SK-N-SH (cell line): Measurements from ENCODE around the gene CYTL1. TPM values are rescaled to one million over a fixed set of nuclear protein-coding genes. Genes with fewer than 3 reads are reported as not detected.
A peak's percentile ranks its signal among the peaks of the same experiment; 100 is the strongest.

ENCODE experiments used
- CTCF ChIA-PET: fragments of 300-600, 350-600 bp; formaldehyde crosslinking; extraction: SDS; loops from one replicate; lab custom pipeline; 2021; lab: Yijun Ruan, JAX
- POLR2A ChIA-PET: fragments of 350-600 bp; sonication (Branson Sonifier 250); formaldehyde crosslinking; extraction: SDS; loops from one replicate; lab custom pipeline; 2020; ENCODE audit warnings: antibody characterized with exemption, inconsistent platforms; lab: Yijun Ruan, JAX
- DNase-seq: peaks from one replicate; pipeline ENCODE4 v3.0.0; 2012
- H2AFZ ChIP-seq: fragments of 200-600 bp; sonication (generic); 2 replicates; pipeline ENCODE4 v1.8.1; 2016; ENCODE audit warnings: antibody characterized with exemption, mild to moderate bottlenecking, low read depth
- H3F3A ChIP-seq: fragments of 200-600 bp; sonication (generic); replicated peaks from 2 replicates; pipeline ENCODE3; 2016; ENCODE audit warnings: antibody characterized with exemption, mild to moderate bottlenecking; ENCODE audit not compliant: insufficient read depth
- H3K27ac ChIP-seq, 2 experiments: fragments of 200-500 bp in 1 of 2; fragments of 200-600 bp in 1 of 2; sonication (Bioruptor generic) in 1 of 2; sonication (generic), shearing (Covaris generic) in 1 of 2; 2 replicates each; pipeline versions ENCODE4 v1.5.1 to v1.6.1; 2014 to 2016; ENCODE audit warnings: low read depth in 2 of 2, inconsistent platforms in 1 of 2, low read length in 1 of 2, mild to moderate bottlenecking in 1 of 2, mixed read lengths in 1 of 2
- H3K27me3 ChIP-seq: fragments of 200-600 bp; sonication (generic), shearing (Covaris generic); 2 replicates; pipeline ENCODE4 v1.6.1; 2016; ENCODE audit warnings: mixed run types; ENCODE audit not compliant: insufficient read depth
- H3K36me3 ChIP-seq, 2 experiments: fragments of 200-500 bp in 1 of 2; fragments of 200-600 bp in 1 of 2; sonication (Bioruptor generic) in 1 of 2; sonication (generic) in 1 of 2; replicated peaks in 1 of 2; 2 replicates each; pipeline versions ENCODE3 to v1.5.1; 2014 to 2016; ENCODE audit warnings: low read length in 1 of 2, mild to moderate bottlenecking in 1 of 2; ENCODE audit not compliant: insufficient read depth in 2 of 2, control insufficient read depth in 1 of 2
- H3K4me1 ChIP-seq, 2 experiments: fragments of 200-500 bp in 1 of 2; fragments of 200-600 bp in 1 of 2; sonication (Bioruptor generic) in 1 of 2; sonication (generic), shearing (Covaris generic) in 1 of 2; 2 replicates each; pipeline versions ENCODE4 v1.5.1 to v1.6.1; 2014 to 2016; ENCODE audit warnings: low read depth in 1 of 2, low read length in 1 of 2, mixed run types in 1 of 2; ENCODE audit not compliant: insufficient read depth in 2 of 2, control insufficient read depth in 1 of 2
- H3K4me2 ChIP-seq: fragments of 200-600 bp; sonication (generic), shearing (Covaris generic); 2 replicates; pipeline ENCODE4 v1.6.1; 2017; ENCODE audit warnings: mixed run types
- H3K4me3 ChIP-seq, 2 experiments: fragments of 200-500 bp in 1 of 2; fragments of 200-600 bp in 1 of 2; sonication (Bioruptor generic) in 1 of 2; sonication (generic), shearing (Covaris generic) in 1 of 2; 2 replicates each; pipeline versions ENCODE4 v1.5.1 to v1.8.1; 2014 to 2016; ENCODE audit warnings: low read depth in 2 of 2, inconsistent platforms in 1 of 2, low read length in 1 of 2, mild to moderate bottlenecking in 1 of 2, mixed read lengths in 1 of 2, moderate library complexity in 1 of 2
- H3K79me2 ChIP-seq: fragments of 200-600 bp; sonication (generic); 2 replicates; pipeline ENCODE4 v1.8.1; 2017; ENCODE audit warnings: mild to moderate bottlenecking; ENCODE audit not compliant: insufficient read depth
- H3K9ac ChIP-seq: fragments of 200-600 bp; sonication (generic); 2 replicates; pipeline ENCODE4 v1.6.1; 2017; ENCODE audit warnings: mixed run types
- H3K9me2 ChIP-seq: fragments of 200-600 bp; sonication (generic); 2 replicates; pipeline ENCODE4 v1.6.1; 2017; ENCODE audit warnings: mixed run types
- H3K9me3 ChIP-seq: fragments of 200-600 bp; sonication (generic); 2 replicates; pipeline ENCODE4 v1.6.1; 2017; ENCODE audit warnings: mixed run types, mild to moderate bottlenecking, moderate library complexity
- H4K20me1 ChIP-seq: fragments of 200-600 bp; sonication (generic); 2 replicates; pipeline ENCODE4 v1.6.1; 2017; ENCODE audit warnings: mild to moderate bottlenecking, mixed run types; ENCODE audit not compliant: insufficient read depth
- ELF1 ChIP-seq: IDR thresholded peaks from 2 replicates; pipeline ENCODE4 v1.4.0; 2012
- EP300 ChIP-seq, 2 experiments: IDR thresholded peaks; 2 replicates each; pipeline versions ENCODE4 v1.4.0 to v1.6.1; 2012; ENCODE audit warnings: borderline replicate concordance in 1 of 2, low read depth in 1 of 2, low read length in 1 of 2
- EZH2phosphoT487 ChIP-seq: fragments of 200-600 bp; sonication (generic); IDR thresholded peaks from 2 replicates; pipeline ENCODE4 v1.6.1; 2017; ENCODE audit warnings: low read depth, mixed run types, mild to moderate bottlenecking, antibody characterized with exemption, moderate library complexity, borderline replicate concordance
- FOSL2 ChIP-seq: IDR thresholded peaks from 2 replicates; pipeline ENCODE4 v1.4.0; 2012; ENCODE audit warnings: low read depth, mild to moderate bottlenecking, moderate library complexity, borderline replicate concordance
- FOXM1 ChIP-seq: IDR thresholded peaks from 2 replicates; pipeline ENCODE4 v1.4.0; 2012; ENCODE audit warnings: low read depth, mild to moderate bottlenecking
- JUND ChIP-seq: IDR thresholded peaks from 2 replicates; pipeline ENCODE4 v1.4.0; 2012
- NFIC ChIP-seq: IDR thresholded peaks from 2 replicates; pipeline ENCODE4 v1.4.0; 2012; ENCODE audit warnings: borderline replicate concordance
- POLR2AphosphoS5 ChIP-seq: IDR thresholded peaks from 2 replicates; pipeline ENCODE4 v1.6.1; 2012; ENCODE audit warnings: low read depth, low read length
- RAD21 ChIP-seq: IDR thresholded peaks from 2 replicates; pipeline ENCODE4 v1.6.1; 2012; ENCODE audit warnings: mild to moderate bottlenecking, low read length
- RFX5 ChIP-seq: IDR thresholded peaks from 2 replicates; pipeline ENCODE4 v1.6.1; 2012; ENCODE audit warnings: mild to moderate bottlenecking, improper control_type of control experiment, low read length
- RXRA ChIP-seq: IDR thresholded peaks from 2 replicates; pipeline ENCODE4 v1.4.0; 2012; ENCODE audit warnings: low read depth, mild to moderate bottlenecking, borderline replicate concordance
- SIN3A ChIP-seq: IDR thresholded peaks from 2 replicates; pipeline ENCODE4 v1.6.1; 2012; ENCODE audit warnings: low read depth, mild to moderate bottlenecking, low read length, moderate library complexity, borderline replicate concordance
- TCF12 ChIP-seq: IDR thresholded peaks from 2 replicates; pipeline ENCODE4 v1.4.0; 2012
- TEAD4 ChIP-seq: IDR thresholded peaks from 2 replicates; pipeline ENCODE4 v1.4.0; 2012; ENCODE audit warnings: mild to moderate bottlenecking, borderline replicate concordance; ENCODE audit not compliant: insufficient read depth
- WGBS: methylation state at CpG from one replicate; pipeline ENCODE4 v1.1.6; 2017; ENCODE audit warnings: low lambda C conversion rate; 5-methylcytosine and 5-hydroxymethylcytosine counted together
- polyA plus RNA-seq, 3 experiments: library from polyadenylated mRNA; depleted of rRNA; stranded (reverse); fragments of >200 nt; gene quantifications; 2 replicates each; pipeline ENCODE4 v1.2.3, GENCODE V29; 2012
- TF ChIP-seq, protein P1 (sequence below): IDR thresholded peaks from 2 replicates; pipeline ENCODE4 v1.4.0; 2012; ENCODE audit warnings: low read depth
- TF ChIP-seq, protein P2 (sequence below): fragments of 200-600 bp; sonication (generic); IDR thresholded peaks from 2 replicates; pipeline ENCODE4 v1.6.1; 2017; ENCODE audit warnings: antibody characterized with exemption, mild to moderate bottlenecking, moderate library complexity
- TF ChIP-seq, protein P3 (sequence below): IDR thresholded peaks from 2 replicates; pipeline ENCODE4; 2012

CYTL1 gene
- polyA plus RNA-seq, 1 of the 3 experiments (the other 2 are of a cell fraction) = 3.0 TPM

DNA sequence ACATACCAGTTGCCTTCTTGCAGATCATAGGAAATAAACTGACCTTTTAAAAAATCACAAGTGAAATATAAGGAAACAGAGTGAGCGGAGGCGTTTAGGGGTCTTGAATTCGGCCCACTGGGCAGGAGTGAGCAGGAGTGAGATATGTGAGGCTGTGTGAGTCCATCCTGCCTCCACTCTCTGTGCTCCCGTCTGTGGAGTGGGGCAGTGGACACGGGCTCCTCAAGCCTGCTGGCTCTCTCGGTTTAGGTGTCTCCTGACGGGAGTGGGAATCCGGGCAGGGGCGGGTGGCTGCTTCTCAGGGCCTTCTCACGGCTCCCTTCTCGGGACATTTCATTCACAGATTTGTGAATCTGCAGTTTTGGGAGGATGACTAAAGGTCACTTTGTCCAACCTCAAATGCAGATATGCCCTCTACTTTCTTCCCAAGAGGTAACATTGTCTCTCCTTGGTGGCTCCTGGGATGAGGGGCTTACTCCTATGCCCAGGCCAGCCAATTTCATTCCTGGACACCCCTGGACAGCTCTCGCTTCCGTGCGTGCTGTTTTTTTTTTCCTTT is 27.6 kb downstream of the CYTL1 start:
- WGBS = 87% methylated on average over 8 of the region's 14 CpGs
- Histone ChIP-seq H3F3A (peaks cover 15% of the 10 kb centered on the region), H3K27ac (peak overlapping the region; percentile 2 to 72; a peak in 3 of 4 replicates), H3K79me2 (no peaks in the 10 kb centered on the region), H3K9ac (peak overlapping the region; percentile 49; the same call in 1 of the 2 replicates), H3K27me3 (no peaks in the 10 kb centered on the region)
- CTCF ChIA-PET = no interaction called here
- DNase-seq = no peak
- TF ChIP-seq TEAD4 = 0 out of 2 replicates have a peak, but pooled peaks have one; percentile 2
- no peak for TF ChIP-seq RFX5
- TF ChIP-seq, all 33 proteins: peak for 1
- Histone ChIP-seq H3K36me3 (no peaks in the 10 kb centered on the region), H3K9me2 (no peaks in the 10 kb centered on the region), H3K4me1 (peaks cover 4 to 8% of the 10 kb centered on the region in 2 experiments; a peak in 3 of 4 replicates), H2AFZ (peak overlapping the region; percentile 86), H3K4me3 (no peak overlapping the region), H4K20me1 (no peaks in the 10 kb centered on the region), H3K9me3 (no peaks in the 10 kb centered on the region), H3K4me2 (peak overlapping the region; percentile 65)
- POLR2A ChIA-PET = no interaction called here

DNA sequence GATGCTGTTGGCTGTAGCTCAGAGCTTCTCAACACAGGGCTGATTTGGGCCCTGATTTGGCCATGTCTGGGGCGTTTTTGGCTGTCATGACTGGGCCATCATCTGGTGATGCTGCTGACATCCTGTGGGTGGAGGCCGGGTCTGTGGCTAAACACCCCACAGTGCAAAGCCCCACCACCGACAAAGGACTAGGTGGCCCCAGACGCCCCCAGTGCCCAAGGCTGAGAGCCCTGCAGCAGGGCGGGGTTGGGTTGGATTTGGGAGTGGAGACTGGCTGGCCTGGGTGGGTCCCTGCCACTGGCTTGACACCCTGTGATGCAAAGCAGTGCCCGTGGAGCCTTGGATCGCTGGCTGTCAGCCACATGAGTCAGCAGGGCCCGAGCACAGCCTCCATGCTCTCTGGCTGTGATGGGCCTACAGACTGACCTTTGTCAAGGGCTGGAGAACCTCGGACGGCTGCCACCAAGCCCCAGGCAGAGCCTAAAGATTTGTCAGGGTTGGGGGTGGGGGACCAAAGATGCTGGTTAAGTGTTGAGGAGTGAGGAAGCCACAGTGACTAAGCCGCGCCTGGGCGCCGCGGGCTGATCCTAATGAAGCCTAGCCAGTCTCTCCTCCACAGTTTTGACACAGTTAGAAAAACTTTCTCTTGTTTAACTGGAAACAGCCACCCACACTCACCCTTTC is 28.3 kb downstream of the CYTL1 start:
- H3K4me3 ChIP-seq = no peak overlapping the region; a peak in 1 of 4 replicates
- H4K20me1 ChIP-seq = no peaks in the 10 kb centered on the region
- ChIA-PET CTCF (no interaction called here), POLR2A (no interaction called here)
- no peaks in the 10 kb centered on the region for H3K79me2 ChIP-seq
- no peaks in the 10 kb centered on the region for H3K36me3 ChIP-seq
- TF ChIP-seq, protein P1, sequence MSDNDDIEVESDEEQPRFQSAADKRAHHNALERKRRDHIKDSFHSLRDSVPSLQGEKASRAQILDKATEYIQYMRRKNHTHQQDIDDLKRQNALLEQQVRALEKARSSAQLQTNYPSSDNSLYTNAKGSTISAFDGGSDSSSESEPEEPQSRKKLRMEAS = peak; percentile 68
- TF ChIP-seq, protein P2, sequence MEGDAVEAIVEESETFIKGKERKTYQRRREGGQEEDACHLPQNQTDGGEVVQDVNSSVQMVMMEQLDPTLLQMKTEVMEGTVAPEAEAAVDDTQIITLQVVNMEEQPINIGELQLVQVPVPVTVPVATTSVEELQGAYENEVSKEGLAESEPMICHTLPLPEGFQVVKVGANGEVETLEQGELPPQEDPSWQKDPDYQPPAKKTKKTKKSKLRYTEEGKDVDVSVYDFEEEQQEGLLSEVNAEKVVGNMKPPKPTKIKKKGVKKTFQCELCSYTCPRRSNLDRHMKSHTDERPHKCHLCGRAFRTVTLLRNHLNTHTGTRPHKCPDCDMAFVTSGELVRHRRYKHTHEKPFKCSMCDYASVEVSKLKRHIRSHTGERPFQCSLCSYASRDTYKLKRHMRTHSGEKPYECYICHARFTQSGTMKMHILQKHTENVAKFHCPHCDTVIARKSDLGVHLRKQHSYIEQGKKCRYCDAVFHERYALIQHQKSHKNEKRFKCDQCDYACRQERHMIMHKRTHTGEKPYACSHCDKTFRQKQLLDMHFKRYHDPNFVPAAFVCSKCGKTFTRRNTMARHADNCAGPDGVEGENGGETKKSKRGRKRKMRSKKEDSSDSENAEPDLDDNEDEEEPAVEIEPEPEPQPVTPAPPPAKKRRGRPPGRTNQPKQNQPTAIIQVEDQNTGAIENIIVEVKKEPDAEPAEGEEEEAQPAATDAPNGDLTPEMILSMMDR = no peak
- TF ChIP-seq JUND = peak; percentile 65
- no peak for TF ChIP-seq RAD21
- 0 out of 2 replicates have a peak, but pooled peaks have one; percentile 55 for TF ChIP-seq SIN3A
- 0 out of 2 replicates have a peak, but pooled peaks have one; percentile 21 for TF ChIP-seq FOXM1
- peak; percentile 91 for TF ChIP-seq NFIC
- peak in 1 of 2 experiments; percentile 86; a peak in 2 of 4 replicates for TF ChIP-seq EP300 (IDR thresholded peaks at IDR 0.05; ENCODE audit: borderline replicate concordance in 1 of 2, low read depth in 1 of 2, low read length in 1 of 2)
- 0 out of 2 replicates have a peak, but pooled peaks have one; percentile 27 for TF ChIP-seq TEAD4
- TF ChIP-seq TCF12 = peak; percentile 98
- TF ChIP-seq RXRA = peak; percentile 79; the same call in 1 of the 2 replicates
- TF ChIP-seq, protein P3, sequence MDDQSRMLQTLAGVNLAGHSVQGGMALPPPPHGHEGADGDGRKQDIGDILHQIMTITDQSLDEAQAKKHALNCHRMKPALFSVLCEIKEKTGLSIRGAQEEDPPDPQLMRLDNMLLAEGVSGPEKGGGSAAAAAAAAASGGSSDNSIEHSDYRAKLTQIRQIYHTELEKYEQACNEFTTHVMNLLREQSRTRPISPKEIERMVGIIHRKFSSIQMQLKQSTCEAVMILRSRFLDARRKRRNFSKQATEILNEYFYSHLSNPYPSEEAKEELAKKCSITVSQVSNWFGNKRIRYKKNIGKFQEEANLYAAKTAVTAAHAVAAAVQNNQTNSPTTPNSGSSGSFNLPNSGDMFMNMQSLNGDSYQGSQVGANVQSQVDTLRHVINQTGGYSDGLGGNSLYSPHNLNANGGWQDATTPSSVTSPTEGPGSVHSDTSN = peak; percentile 92
- TF ChIP-seq ELF1 = no peak
- TF ChIP-seq EZH2phosphoT487 = no peak
- TF ChIP-seq FOSL2 = peak; percentile 74; the same call in 1 of the 2 replicates
- no peak for TF ChIP-seq POLR2AphosphoS5
- peak; percentile 56 for DNase-seq
- peak overlapping the region; percentile 49; the same call in 1 of the 2 replicates for H3K9ac ChIP-seq
- peak overlapping the region; percentile 2 to 72; a peak in 3 of 4 replicates for H3K27ac ChIP-seq
- H3K27me3 ChIP-seq = no peaks in the 10 kb centered on the region
- 16% methylated on average over 5 of the region's 15 CpGs for WGBS
- H3K9me3 ChIP-seq = no peaks in the 10 kb centered on the region
- H3K4me2 ChIP-seq = peak overlapping the region; percentile 65
- H2AFZ ChIP-seq = peak overlapping the region; percentile 86
- H3F3A ChIP-seq = peaks cover 15% of the 10 kb centered on the region
- peaks cover 4 to 8% of the 10 kb centered on the region in 2 experiments; a peak in 3 of 4 replicates for H3K4me1 ChIP-seq
- H3K9me2 ChIP-seq = no peaks in the 10 kb centered on the region
